ENCODE results near the gene ZEB1.
"Not testable (repeated sequence)": the region's sequence is repeated elsewhere in the genome, so short reads cannot be mapped to it uniquely, and the experiment has no call there.

Gene ZEB1

DNA sequence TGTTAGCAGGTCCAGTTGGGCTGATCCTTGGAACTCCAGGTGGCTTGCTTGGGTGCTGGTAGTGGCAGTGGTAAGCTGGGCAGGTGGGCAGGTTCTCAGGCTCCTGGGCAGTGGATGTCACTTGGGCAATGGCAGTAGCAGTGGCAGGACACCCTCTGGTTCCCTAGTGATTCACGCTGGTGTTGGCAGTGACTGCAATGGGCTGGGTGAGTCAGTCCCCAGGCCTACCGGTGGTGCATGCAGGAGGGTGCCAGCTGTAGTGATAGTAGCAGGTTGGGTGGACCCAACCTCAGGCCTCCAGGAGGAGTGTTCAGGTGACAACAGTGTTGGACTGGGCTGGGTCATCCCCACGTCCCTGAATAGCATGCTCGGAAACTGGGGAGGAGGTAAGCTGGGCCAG is 189.2 kb downstream of the ZEB1 start:
- no peak for DNase-seq (ENCODE audit: low read depth)

DNA sequence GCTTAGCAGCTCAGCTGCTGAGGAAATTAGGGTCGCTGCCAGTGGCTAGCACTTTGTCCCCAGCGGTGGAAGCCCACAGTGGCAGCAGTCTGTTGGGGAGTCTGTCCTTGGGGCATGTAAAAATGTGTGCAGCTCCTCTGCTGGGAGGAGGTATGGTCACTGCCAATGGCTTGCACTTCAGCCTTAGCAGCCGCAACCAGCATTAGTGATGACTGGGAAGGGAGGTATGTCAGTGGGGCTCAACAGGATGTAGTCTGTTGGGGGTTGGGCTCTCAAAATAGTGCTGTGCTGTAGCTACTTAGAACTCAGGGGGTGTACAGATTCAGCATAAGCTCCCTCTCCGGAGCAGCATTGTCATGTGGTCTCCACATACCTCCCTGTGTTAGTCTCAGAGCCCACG is 189.9 kb downstream of the ZEB1 start:
- no peak for DNase-seq (ENCODE audit: low read depth)

DNA sequence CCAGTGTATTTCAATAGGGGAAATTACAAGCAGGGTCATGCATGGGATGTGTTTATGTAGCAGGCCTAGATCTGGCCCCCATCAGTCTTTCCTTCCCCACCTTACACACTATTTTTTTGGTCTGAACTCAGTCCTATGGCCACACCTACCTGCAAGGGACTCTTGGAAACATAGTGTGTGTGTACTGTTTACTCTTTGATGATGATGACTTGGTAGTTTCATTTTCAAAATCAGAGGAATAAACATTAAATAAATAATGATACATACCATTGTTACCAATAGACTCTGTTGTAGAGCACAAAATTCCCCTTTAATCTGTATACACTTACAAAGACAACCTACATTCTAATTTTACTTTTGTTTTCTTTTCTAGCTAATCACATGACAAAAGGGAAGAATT is 191.0 kb downstream of the ZEB1 start:
- no peak for DNase-seq (ENCODE audit: low read depth)

DNA sequence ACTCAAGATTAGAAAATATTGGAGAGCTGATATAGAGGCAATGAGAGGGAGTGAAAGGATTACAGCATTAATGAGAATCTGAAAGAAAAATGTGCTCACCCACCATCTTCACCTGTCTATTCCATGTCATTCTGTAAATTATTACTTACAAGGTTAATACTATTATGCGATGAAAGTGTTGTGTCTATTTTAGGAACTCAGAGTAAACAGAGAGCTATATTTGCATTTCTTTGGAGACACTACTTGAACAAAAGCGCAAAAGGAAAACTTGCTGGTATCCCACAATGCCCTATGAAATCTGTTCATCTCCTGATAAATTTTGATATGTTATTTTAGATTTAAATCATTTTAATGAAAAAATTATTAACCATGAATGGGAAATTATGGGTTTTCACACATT is 196.1 kb downstream of the ZEB1 start:
- no peak for DNase-seq (ENCODE audit: low read depth)

DNA sequence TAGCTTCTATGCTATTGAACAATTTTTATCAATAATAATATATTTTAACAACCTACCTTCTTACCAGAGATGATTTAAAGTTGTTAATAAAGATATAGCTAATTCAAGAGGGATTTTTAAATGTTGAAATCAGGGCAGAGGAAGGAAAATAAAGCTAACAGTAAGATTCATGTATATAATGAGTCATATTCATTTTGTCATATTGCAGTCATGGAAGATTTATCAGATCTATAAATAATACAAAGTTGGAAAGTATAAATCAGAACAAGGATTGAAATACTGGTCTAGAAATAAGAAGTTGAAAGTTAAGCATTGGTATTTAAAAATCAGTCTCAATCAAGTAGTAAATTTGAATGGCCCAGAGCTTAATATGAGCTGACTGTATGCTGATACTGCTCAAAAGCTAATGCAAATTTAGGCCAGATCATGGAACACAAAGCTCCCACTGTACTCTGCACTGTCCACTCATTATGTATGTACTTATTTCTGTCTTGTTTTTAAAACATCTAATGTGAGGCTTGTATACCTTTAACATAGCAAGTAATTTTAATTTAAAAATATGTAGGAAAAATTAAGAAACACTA is 196.9 kb downstream of the ZEB1 start:
- no peak for DNase-seq (ENCODE audit: low read depth)

DNA sequence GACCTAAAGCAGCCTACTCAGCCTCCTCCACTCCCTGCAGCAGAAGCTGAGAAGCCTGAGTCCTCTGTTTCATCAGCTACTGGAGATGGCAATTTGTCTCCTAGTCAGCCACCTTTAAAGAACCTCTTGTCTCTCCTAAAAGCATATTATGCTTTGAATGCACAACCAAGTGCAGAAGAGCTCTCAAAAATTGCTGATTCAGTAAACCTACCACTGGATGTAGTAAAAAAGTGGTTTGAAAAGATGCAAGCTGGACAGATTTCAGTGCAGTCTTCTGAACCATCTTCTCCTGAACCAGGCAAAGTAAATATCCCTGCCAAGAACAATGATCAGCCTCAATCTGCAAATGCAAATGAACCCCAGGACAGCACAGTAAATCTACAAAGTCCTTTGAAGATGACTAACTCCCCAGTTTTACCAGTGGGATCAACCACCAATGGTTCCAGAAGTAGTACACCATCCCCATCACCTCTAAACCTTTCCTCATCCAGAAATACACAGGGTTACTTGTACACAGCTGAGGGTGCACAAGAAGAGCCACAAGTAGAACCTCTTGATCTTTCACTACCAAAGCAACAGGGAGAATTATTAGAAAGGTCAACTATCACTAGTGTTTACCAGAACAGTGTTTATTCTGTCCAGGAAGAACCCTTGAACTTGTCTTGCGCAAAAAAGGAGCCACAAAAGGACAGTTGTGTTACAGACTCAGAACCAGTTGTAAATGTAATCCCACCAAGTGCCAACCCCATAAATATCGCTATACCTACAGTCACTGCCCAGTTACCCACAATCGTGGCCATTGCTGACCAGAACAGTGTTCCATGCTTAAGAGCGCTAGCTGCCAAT is 202.2 kb downstream of the ZEB1 start:
- no peak for DNase-seq (ENCODE audit: low read depth)

DNA sequence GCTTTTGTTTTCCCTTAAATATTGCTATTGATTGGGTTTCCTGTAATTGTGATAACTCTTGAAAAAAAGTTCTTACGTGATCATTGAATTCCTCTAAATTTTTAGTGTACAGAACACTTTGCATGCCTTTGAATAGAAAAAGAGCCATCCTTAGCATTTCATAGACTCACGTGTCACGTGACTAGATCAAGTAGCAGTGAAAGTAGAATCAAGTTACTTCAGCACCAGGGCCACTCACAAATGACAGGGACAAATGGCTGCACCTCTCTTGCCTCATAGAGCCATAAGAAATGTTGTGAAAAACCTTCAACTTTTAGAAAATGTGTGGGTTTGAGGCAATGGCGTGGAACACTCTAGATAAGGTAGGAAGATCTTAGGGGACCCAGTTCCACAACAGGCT is 203.8 kb downstream of the ZEB1 start:
- DNase-seq (ENCODE audit: low read depth), result no peak

DNA sequence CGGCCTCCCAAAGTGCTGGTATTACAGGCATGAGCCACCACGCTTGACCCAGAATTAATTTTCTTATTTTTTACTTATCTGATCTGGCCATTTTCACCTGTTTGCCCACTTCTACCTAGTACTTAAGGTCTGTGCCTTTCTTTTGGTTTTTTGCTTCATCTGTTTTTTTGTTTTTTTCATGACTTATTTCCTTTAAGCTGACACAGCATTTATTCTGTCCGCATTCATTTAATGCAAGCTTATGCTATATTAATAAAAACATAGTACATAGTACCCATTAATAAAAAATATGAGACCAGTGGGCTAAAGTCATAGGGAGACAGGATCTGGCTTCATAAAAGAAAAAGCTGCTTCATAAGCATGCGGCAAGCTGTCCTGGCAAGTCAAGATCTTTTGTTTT is 205.4 kb downstream of the ZEB1 start:
- no peak for DNase-seq (ENCODE audit: low read depth)

DNA sequence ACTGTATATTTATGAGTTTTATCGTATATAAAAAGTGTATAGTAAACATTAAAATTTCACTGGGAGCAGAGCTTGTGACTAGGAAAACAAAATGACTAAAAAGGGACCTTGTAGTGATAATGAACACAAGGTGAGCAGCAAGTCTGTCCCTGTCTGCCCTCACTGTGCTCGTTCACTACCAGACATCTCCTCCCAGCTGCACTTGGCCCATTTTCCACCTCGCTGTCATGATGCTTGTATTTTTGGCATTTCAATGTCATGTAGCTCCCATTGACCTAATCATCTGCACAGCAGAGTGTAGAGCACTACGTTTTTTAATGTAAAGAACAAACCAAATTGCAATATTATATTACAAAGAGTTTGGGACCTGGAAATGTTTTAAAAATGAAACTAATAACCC is 207.2 kb downstream of the ZEB1 start:
- DNase-seq (ENCODE audit: low read depth), result no peak

DNA sequence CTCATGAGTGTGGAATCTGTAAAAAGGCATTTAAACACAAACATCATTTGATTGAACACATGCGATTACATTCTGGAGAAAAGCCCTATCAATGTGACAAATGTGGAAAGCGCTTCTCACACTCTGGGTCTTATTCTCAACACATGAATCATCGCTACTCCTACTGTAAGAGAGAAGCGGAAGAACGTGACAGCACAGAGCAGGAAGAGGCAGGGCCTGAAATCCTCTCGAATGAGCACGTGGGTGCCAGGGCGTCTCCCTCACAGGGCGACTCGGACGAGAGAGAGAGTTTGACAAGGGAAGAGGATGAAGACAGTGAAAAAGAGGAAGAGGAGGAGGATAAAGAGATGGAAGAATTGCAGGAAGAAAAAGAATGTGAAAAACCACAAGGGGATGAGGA is 207.7 kb downstream of the ZEB1 start:
- DNase-seq (ENCODE audit: low read depth), result no peak

DNA sequence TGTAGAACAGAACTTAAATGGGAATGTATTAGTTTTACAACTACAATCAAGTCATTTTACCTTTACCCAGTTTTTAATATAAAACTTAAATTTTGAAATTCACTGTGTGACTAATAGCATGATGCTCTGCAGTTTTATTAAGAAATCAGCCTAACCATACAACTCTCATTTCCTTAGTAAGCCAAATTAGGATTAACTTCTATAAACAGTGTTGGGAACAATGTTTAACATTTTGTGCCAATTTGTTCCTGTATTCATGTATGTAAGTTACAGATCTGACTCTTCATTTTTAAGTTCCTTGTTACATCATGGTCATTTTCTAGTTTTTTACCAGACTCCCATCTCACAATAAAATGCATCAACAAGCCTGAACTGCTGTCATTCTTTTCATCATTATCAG is 209.8 kb downstream of the ZEB1 start:
- DNase-seq (ENCODE audit: low read depth), result no peak

DNA sequence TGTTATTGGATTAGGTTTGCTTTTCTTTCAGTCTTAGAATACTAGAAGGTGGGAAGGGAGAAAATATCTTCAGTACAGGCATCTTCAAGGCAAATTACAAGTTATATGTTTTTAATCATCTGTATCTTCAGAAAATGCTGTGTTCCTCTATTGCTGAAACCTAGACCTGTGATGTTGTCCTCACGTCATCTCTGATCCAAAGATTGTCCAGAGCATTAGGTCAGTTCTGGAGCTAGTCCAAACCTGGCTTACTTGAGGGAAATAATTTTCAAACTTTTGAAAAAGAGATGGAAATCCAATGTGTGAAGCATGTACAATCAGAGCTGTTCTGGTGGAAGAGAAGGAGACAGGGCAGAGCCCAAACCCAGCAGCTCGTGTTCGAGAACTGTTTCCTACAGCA is 217.3 kb downstream of the ZEB1 start:
- DNase-seq (ENCODE audit: low read depth), result no peak

DNA sequence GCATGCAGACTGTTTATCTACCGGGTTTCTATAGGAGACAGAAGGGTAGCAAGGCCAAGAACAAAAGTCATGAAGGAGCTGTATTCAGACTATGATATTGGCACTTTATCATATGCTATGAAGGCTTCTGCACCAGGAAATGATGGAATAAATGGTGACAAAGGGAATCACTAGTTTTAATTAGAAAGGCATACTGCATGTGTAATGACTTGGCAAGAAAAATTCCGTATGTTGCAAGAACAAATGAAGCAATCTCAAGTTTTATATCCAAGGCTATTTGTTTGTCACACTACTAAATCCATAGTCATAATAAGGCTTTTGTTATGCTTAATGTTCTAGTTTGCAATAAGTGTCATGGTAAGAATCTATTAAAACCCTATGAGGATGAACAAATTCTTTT is 230.9 kb downstream of the ZEB1 start:
- no peak for DNase-seq (ENCODE audit: low read depth)

DNA sequence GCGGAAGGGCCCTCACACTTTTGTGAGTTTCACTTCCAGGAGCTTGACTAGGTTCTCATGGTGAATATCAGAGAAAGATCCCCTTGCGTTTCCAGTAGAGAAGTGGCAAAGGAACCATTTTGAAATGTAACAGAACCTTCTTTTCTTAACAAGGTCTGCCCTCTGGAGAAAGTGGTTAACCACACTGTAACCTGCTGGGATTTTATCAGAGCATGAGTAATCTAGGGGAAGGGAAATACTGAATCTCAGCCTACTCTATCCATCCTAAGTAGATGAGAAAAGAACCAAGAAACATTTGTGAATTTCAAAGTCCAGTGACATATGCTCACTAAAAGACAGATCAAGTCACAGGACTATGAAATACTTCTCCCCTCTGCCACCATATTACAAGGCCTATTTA is 235.5 kb downstream of the ZEB1 start:
- DNase-seq (ENCODE audit: low read depth), result no peak

DNA sequence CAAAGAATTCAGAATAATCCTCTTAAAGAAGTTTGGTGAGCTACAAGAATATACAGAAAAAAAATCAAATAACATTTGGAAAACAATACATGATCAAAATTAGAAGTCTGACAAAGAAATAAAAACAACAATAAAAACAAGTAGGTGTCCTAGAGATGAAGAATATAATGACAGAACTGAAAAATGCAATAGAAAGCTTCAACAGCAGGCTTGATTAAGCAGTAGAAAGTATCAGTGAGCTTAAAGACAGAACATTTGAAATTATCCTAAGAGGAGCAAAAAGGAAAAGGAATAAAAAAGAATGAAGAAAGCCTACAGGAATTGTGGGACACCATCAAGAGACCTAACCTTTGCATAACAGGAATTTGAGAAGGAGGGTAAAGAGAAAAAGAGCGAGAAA is 238.8 kb downstream of the ZEB1 start:
- DNase-seq (ENCODE audit: low read depth), result no peak

DNA sequence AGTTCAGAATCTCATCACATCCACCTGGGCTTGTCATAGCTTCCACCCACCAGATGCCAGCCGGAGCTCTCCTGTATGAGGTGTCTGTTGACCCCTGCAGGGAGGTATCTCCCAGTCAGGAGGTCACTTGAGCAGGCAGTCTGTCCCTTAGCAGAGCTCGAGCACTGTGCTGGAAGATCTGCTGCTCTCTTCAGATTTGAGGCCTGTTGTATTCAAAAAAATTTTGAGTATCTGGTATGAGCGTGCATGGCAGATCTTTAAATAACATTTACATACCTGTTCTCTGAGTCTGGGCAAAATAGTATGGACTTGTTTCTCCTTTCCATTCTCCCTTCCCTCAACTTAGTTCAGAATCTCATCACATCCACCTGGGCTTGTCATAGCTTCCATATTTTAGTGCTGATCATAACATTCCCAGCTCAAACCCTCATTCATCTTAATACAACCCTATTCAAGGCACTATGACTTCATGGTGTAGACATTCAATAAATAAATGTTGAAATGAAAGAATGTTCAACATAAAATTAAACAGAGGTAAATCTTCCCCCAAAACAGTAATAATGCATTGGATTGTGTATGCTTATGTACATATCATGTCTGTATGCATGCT is 249.3 kb downstream of the ZEB1 start:
- not testable (repeated sequence) for DNase-seq (ENCODE audit: low read depth)

DNA sequence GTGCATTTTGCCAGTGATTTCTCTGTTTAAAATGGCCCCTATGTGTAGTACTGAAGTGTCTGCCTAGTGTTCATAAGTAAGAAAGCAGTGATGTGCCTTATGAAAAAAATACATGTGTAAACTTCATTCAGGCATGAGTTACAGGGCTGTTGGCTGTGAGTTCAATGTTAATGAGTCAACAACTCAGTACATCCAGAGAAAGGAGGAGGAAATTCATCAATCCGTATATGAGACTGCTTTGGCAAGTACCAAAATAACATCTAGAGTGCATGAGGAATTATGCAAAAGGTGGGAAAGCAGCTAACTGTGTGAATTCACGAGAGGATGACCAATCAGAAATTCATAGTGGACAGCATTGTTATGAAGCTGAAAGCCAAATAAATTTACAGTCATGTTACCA is 255.6 kb downstream of the ZEB1 start:
- no peak for DNase-seq (ENCODE audit: low read depth)

DNA sequence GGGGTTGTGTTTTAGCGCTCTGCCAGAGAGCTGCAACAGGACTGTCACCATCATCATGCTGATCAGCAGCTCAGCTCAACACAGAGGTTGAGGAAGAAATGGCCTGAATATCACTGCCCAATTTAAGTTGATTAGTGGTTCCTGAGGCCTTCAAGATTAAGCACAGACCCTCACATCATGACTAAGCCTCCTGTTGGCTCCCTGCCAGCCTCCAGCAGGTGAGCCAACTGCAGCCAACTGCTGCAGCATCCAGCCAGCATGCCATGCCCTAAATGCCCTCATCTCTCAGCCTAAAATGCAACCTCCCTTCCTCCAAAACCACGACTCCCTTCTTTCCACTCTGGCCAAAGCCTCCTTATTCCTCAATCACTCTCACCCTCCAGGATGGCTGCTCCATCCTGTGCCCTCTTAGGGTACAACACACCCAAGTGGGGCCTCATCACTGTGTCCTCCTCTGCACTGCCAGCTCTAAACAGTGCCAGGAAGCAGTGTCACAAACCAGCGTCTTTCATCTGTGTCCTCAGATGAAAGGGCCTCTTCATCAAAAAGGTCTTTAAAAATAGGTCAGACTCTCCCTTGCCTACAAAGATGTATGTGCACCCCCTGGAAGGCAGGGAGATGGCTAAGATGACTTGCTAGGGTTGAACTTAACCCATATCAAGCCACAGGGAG is 259.3 kb downstream of the ZEB1 start:
- DNase-seq (ENCODE audit: low read depth), result no peak

DNA sequence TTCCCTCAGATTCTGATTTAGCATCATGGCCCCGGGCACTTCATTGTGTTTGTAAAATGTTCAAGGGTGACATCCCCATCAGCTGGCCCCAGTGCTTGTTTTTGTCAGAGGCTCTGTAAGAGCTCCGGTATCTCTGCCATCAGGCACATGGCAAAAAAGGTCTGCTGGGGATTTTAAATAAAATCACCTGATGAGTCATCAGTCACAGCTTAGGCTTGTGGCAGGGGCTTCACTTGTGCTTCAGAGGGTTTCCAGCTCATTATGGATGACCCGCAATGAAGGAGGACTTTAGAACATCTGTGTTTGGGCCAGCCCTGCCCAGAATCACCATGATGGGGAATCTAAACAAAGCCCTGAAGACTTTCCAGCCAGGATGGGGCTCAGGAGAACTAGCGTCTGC is 259.9 kb downstream of the ZEB1 start:
- no peak for DNase-seq (ENCODE audit: low read depth)

Measured in activated T-cell treated with anti-CD3 and anti-CD28 coated beads for 1 hour (primary cell).